Uterus (tissue), 4 donors: ENCODE measurements around the gene GLP1R. TPM values are rescaled to one million over a fixed set of nuclear protein-coding genes. Genes with fewer than 3 reads are reported as not detected.
A peak's percentile ranks its signal among the peaks of the same experiment; 100 is the strongest.

ENCODE experiments used
- DNase-seq, 2 donors: peaks; one replicate each; pipeline ENCODE4 v3.0.0-alpha.2; 2019 to 2020
- H3K27ac ChIP-seq, 2 donors: fragments of 200-600 bp; sonication (generic); 1 replicate in 1 of 2; 2 replicates in 1 of 2; pipeline ENCODE4 v1.5.1; 2016 to 2018
- H3K27me3 ChIP-seq, 2 donors: fragments of 200-600 bp; sonication (generic); one replicate each; pipeline ENCODE4 v1.5.1; 2018 to 2019; ENCODE audit warnings: control low read depth in 1 of 2
- H3K36me3 ChIP-seq, 2 donors: fragments of 200-600 bp; sonication (generic); one replicate each; pipeline ENCODE4 v1.5.1; 2019; ENCODE audit warnings: control low read depth in 1 of 2
- H3K4me1 ChIP-seq, 2 donors: fragments of 200-600 bp; sonication (generic); one replicate each; pipeline ENCODE4 v1.5.1; 2018 to 2019; ENCODE audit warnings: control low read depth in 1 of 2
- H3K4me3 ChIP-seq, 2 donors: fragments of 200-600 bp; sonication (generic); 1 replicate in 1 of 2; 2 replicates in 1 of 2; pipeline ENCODE4 v1.5.1; 2018 to 2019; ENCODE audit warnings: mild to moderate bottlenecking in 1 of 2
- H3K9me3 ChIP-seq, 2 donors: fragments of 200-600 bp; sonication (generic); one replicate each; pipeline ENCODE4 v1.5.1; 2019; ENCODE audit warnings: control low read depth in 1 of 2
- CTCF ChIP-seq, 4 experiments: fragments of 200-600 bp in 2 of 4; fragments of 450-650 bp in 2 of 4; sonication (generic) in 2 of 4; IDR thresholded peaks; one replicate each; pipeline ENCODE4 v1.5.1; 2016 to 2019; ENCODE audit warnings: antibody characterized with exemption in 4 of 4, mild to moderate bottlenecking in 2 of 4, moderate library complexity in 1 of 4
- POLR2A ChIP-seq, 2 donors: fragments of 450-650 bp; IDR thresholded peaks; one replicate each; pipeline ENCODE4 v1.6.1; 2016; ENCODE audit warnings: antibody characterized with exemption in 2 of 2, mild to moderate bottlenecking in 1 of 2, moderate library complexity in 1 of 2
- intact Hi-C: fragments of 100-400 bp; cut with DNase I; formaldehyde crosslinking; loops from one replicate; pipeline ENCODE4 v1.15.1; 2023; ENCODE audit warnings: low total_unique reads
- total RNA-seq, 4 donors: library from RNA; depleted of rRNA in 3 of 4; stranded (reverse); fragments of >200 nt in 3 of 4; gene quantifications; one replicate each; pipeline versions ENCODE4 v1.1.0 to v1.2.4, GENCODE V29; 2014 to 2023
- donor health status: DM: yes; HTN: yes; CAD: no.

GLP1R gene
- total RNA-seq, 4 donors from 2014 or later, result 0.55 TPM; not detected in 3

DNA sequence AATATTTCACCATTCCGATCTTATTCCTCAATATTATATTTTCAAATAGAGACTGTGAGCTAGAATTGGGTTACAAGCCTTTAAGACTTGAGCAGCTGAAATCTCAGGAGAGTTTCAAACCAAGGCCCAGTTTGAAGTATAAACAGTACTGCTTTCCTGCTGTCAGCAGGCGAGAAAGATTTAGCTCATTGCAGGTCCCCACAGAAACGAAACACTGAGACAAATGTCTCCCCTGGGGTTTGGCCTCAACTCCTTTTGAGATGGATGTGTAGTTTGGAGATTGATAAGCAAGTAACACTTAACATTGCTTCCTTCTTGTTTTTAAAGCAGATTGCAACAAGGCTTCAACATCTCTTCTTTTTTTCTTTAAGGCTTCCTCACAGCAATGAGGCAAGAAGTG lies 22.4 kb upstream of the GLP1R start:
- no peak for DNase-seq
- Histone ChIP-seq H3K4me3 (no peak overlapping the region), H3K9me3 (no peaks in the 10 kb centered on the region), H3K27ac (no peak overlapping the region), H3K27me3 (no peaks in the 10 kb centered on the region), H3K36me3 (no peaks in the 10 kb centered on the region), H3K4me1 (no peaks in the 10 kb centered on the region)
- TF ChIP-seq CTCF (IDR thresholded peaks at IDR 0.05), result no peak
- no peak for TF ChIP-seq POLR2A (IDR thresholded peaks at IDR 0.05)
- intact Hi-C loops, result no loop called here

- no peaks in the 10 kb centered on the region for H3K36me3 ChIP-seq
- H3K4me3 ChIP-seq, result no peak overlapping the region
- H3K4me1 ChIP-seq, result no peaks in the 10 kb centered on the region
- DNase-seq, result no peak
- H3K27me3 ChIP-seq, result no peaks in the 10 kb centered on the region
- no peaks in the 10 kb centered on the region for H3K9me3 ChIP-seq
- TF ChIP-seq CTCF (IDR thresholded peaks at IDR 0.05) (peak in 1 of 4 experiments; percentile 6), POLR2A (IDR thresholded peaks at IDR 0.05) (no peak)
- H3K27ac ChIP-seq, result no peak overlapping the region
- intact Hi-C loops, result no loop called here
These were observed 19.2 kb upstream of the GLP1R start for GRCh38 chr6:39029156-39030011.

GRCh38 chr6:39035681-39036080 lies 12.9 kb upstream of the GLP1R start:
- TF ChIP-seq CTCF (IDR thresholded peaks at IDR 0.05) (no peak), POLR2A (IDR thresholded peaks at IDR 0.05) (no peak)
- H3K27ac ChIP-seq, result no peak overlapping the region
- no peak for DNase-seq
- no peaks in the 10 kb centered on the region for H3K36me3 ChIP-seq
- no peaks in the 10 kb centered on the region for H3K27me3 ChIP-seq
- no peaks in the 10 kb centered on the region for H3K9me3 ChIP-seq
- H3K4me1 ChIP-seq, result no peaks in the 10 kb centered on the region
- no peak overlapping the region for H3K4me3 ChIP-seq
- intact Hi-C loops, result no loop called here

- TF ChIP-seq CTCF (IDR thresholded peaks at IDR 0.05) (no peak), POLR2A (IDR thresholded peaks at IDR 0.05) (no peak)
- intact Hi-C loops, result no loop called here
- Histone ChIP-seq H3K27me3 (no peaks in the 10 kb centered on the region), H3K9me3 (no peaks in the 10 kb centered on the region), H3K4me3 (no peak overlapping the region), H3K27ac (no peak overlapping the region), H3K36me3 (no peaks in the 10 kb centered on the region), H3K4me1 (no peaks in the 10 kb centered on the region)
- no peak for DNase-seq
These were observed 11.5 kb upstream of the GLP1R start for GRCh38 chr6:39037082-39037508.

DNA sequence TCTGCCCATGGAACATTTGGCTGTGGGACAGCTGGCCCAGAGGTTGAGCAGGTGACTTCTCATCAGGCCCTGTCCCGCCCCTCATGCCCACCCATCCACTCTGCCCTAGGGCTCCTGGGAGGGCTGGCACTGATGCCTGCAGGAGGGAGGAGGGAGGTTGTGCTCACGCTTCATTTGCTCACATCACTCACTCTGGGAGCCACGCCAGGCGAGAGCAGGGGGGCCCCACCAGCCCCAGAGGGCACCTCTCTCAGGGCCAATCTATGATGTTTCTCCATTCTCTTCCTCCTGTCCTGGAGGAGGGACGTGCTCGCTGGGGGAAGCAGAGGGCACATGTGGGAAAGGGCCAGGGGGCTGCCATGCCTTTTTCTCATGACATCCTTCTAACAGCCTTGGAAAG lies 10.9 kb upstream of the GLP1R start:
- H3K4me3 ChIP-seq, result no peak overlapping the region
- intact Hi-C loops, result no loop called here
- H3K27ac ChIP-seq, result no peak overlapping the region
- H3K27me3 ChIP-seq, result no peaks in the 10 kb centered on the region
- no peaks in the 10 kb centered on the region for H3K9me3 ChIP-seq
- H3K4me1 ChIP-seq, result no peaks in the 10 kb centered on the region
- TF ChIP-seq POLR2A (IDR thresholded peaks at IDR 0.05) (no peak), CTCF (IDR thresholded peaks at IDR 0.05) (no peak)
- no peak for DNase-seq
- no peaks in the 10 kb centered on the region for H3K36me3 ChIP-seq
